GM23338 (cell line): ENCODE results near the gene CERT1. TPM values are rescaled to one million over a fixed set of nuclear protein-coding genes. Genes with fewer than 3 reads are reported as not detected.

Source experiments
- ATAC-seq: fragments of 200-7000 bp; cut with Tn5 transposase; 3 replicates; pipeline ENCODE4 v1.9.1; 2020
- DNase-seq: peaks from one replicate; pipeline ENCODE4 v3.0.0-alpha.2; 2015; ENCODE audit warnings: low spot score
- H2AFZ ChIP-seq: fragments of 200-600 bp; sonication (generic); 2 replicates; pipeline ENCODE4 v1.8.0; 2016; ENCODE audit warnings: antibody characterized with exemption, mild to moderate bottlenecking, moderate library complexity
- H3F3A ChIP-seq: fragments of 200-600 bp; sonication (generic); replicated peaks from 2 replicates; pipeline ENCODE4 v1.8.0; 2017; ENCODE audit warnings: antibody characterized with exemption, mixed run types, low read depth
- H3K27ac ChIP-seq: fragments of 200-600 bp; sonication (generic); 2 replicates; pipeline ENCODE4 v1.6.1; 2016; ENCODE audit warnings: low read depth
- H3K27me3 ChIP-seq: fragments of 200-600 bp; sonication (generic); 2 replicates; pipeline ENCODE4 v1.8.0; 2016; ENCODE audit warnings: mild to moderate bottlenecking, mixed run types, moderate library complexity; ENCODE audit not compliant: insufficient read depth
- H3K36me3 ChIP-seq: fragments of 200-600 bp; sonication (generic); 2 replicates; pipeline ENCODE4 v1.8.0; 2016; ENCODE audit warnings: mild to moderate bottlenecking; ENCODE audit not compliant: insufficient read depth
- H3K4me1 ChIP-seq: fragments of 200-600 bp; sonication (generic); 2 replicates; pipeline ENCODE4 v1.8.0; 2016; ENCODE audit warnings: mild to moderate bottlenecking, moderate library complexity; ENCODE audit not compliant: insufficient read depth
- H3K4me2 ChIP-seq: fragments of 200-600 bp; sonication (generic); 2 replicates; pipeline ENCODE4 v1.7.1; 2017; ENCODE audit warnings: mixed run types
- H3K4me3 ChIP-seq: fragments of 200-600 bp; sonication (generic); 2 replicates; pipeline ENCODE4 v1.6.1; 2016; ENCODE audit warnings: mixed run types
- H3K79me2 ChIP-seq: fragments of 200-600 bp; sonication (generic); replicated peaks from 2 replicates; pipeline ENCODE4 v1.8.0; 2017; ENCODE audit warnings: mild to moderate bottlenecking; ENCODE audit not compliant: insufficient read depth
- H3K9me2 ChIP-seq: fragments of 200-600 bp; sonication (generic); 2 replicates; pipeline ENCODE4 v1.8.0; 2017; ENCODE audit not compliant: insufficient read depth
- H4K20me1 ChIP-seq: fragments of 200-600 bp; sonication (generic); replicated peaks from 2 replicates; pipeline ENCODE4 v1.8.0; 2017; ENCODE audit warnings: mild to moderate bottlenecking; ENCODE audit not compliant: insufficient read depth
- H3K27ac Mint-ChIP-seq: 2 replicates; pipeline ENCODE4 v1.8.0; 2020; ENCODE audit warnings: inconsistent platforms, mild to moderate bottlenecking, moderate library complexity, mixed read lengths
- H3K27me3 Mint-ChIP-seq: 3 replicates; pipeline ENCODE4 v1.8.0; 2022; ENCODE audit warnings: low read depth, mild to moderate bottlenecking, moderate library complexity, mixed read lengths, inconsistent platforms; ENCODE audit not compliant: insufficient read depth, poor library complexity
- H3K36me3 Mint-ChIP-seq: 3 replicates; pipeline ENCODE4 v1.8.0; 2021; ENCODE audit warnings: low read depth, mild to moderate bottlenecking, inconsistent platforms, moderate library complexity, mixed read lengths
- H3K4me1 Mint-ChIP-seq: 3 replicates; pipeline ENCODE4 v1.8.0; 2020; ENCODE audit warnings: mild to moderate bottlenecking, inconsistent platforms, mixed read lengths
- H3K4me3 Mint-ChIP-seq: 3 replicates; pipeline ENCODE4 v1.8.0; 2021; ENCODE audit warnings: moderate library complexity, mild to moderate bottlenecking, inconsistent platforms, mixed read lengths
- H3K9me3 Mint-ChIP-seq: 3 replicates; pipeline ENCODE4 v1.8.0; 2020; ENCODE audit warnings: moderate library complexity, mild to moderate bottlenecking, inconsistent platforms, mixed read lengths
- CREB1 ChIP-seq: fragments of 250-450 bp; sonication (Bioruptor Pico); IDR thresholded peaks from 2 replicates; pipeline ENCODE4 v1.5.0; 2020; ENCODE audit warnings: low read depth, mild to moderate bottlenecking, moderate library complexity
- ETS1 ChIP-seq: IDR thresholded peaks from 2 replicates; pipeline ENCODE4 v1.6.1; 2016; ENCODE audit warnings: antibody characterized with exemption
- EZH2 ChIP-seq: fragments of 200-600 bp; sonication (generic); IDR thresholded peaks from one replicate; pipeline ENCODE4 v1.8.0; 2017; ENCODE audit warnings: antibody characterized with exemption, mild to moderate bottlenecking, low read depth; ENCODE audit not compliant: unreplicated experiment
- EZH2phosphoT487 ChIP-seq: fragments of 200-600 bp; sonication (generic); IDR thresholded peaks from one replicate; pipeline ENCODE4 v1.8.1; 2018; ENCODE audit warnings: antibody characterized with exemption; ENCODE audit not compliant: unreplicated experiment
- JUNB ChIP-seq: IDR thresholded peaks from one replicate; pipeline ENCODE4 v1.6.1; 2016; ENCODE audit warnings: antibody characterized with exemption; ENCODE audit not compliant: unreplicated experiment
- NANOG ChIP-seq: IDR thresholded peaks from 2 replicates; pipeline ENCODE4 v1.6.1; 2016; ENCODE audit warnings: antibody characterized with exemption, borderline replicate concordance
- POLR2AphosphoS5 ChIP-seq: IDR thresholded peaks from 2 replicates; pipeline ENCODE4 v1.6.1; 2016; ENCODE audit warnings: antibody characterized with exemption, low read depth
- STAT1 ChIP-seq: IDR thresholded peaks from one replicate; pipeline ENCODE4 v1.6.1; 2016; ENCODE audit warnings: antibody characterized with exemption; ENCODE audit not compliant: unreplicated experiment
- ZNF114 ChIP-seq: fragments of 250-450 bp; sonication (Bioruptor Pico); IDR thresholded peaks from 2 replicates; pipeline ENCODE4 v1.5.0; 2020; ENCODE audit warnings: mild to moderate bottlenecking, moderate library complexity
- ZNF331 ChIP-seq: fragments of 250-450 bp; sonication (Bioruptor Pico); IDR thresholded peaks from 2 replicates; pipeline ENCODE4 v1.5.0; 2020; ENCODE audit warnings: low read depth, mild to moderate bottlenecking, moderate library complexity
- ZNF462 ChIP-seq: fragments of 250-450 bp; sonication (Bioruptor Pico); IDR thresholded peaks from 2 replicates; pipeline ENCODE4 v1.5.0; 2020; ENCODE audit warnings: mild to moderate bottlenecking, moderate library complexity
- polyA plus RNA-seq: library from polyadenylated mRNA; unstranded; fragments of >200 nt; fragmentation: Nextera tagmentation; extraction: Ambion mirVana; gene quantifications from 2 replicates; pipeline ENCODE4 v1.2.1, GENCODE V29; 2016
- total RNA-seq: library from RNA; depleted of rRNA; stranded (reverse); fragments of >200 nt; shearing (Covaris generic); gene quantifications from 2 replicates; pipeline ENCODE4 v1.2.3, GENCODE V29; 2014
- TF ChIP-seq, protein P1 (sequence below), 2 experiments: fragments of 200-600 bp in 1 of 2; sonication (generic) in 1 of 2; conservative IDR thresholded peaks; 2 replicates each; pipeline versions ENCODE4 v1.5.1 to v1.6.1; 2016 to 2017; ENCODE audit warnings: antibody characterized with exemption in 2 of 2, low read depth in 2 of 2, mild to moderate bottlenecking in 2 of 2, moderate library complexity in 1 of 2

Gene CERT1
- total and polyA plus RNA-seq, 2 experiments from 2014 or later = 36.5 to 40.7 TPM

GRCh38 chr5:75441560-75441959 is 69.9 kb downstream of the CERT1 start (continued):
- no peak for TF ChIP-seq ZNF462
- TF ChIP-seq JUNB = no peak
- TF ChIP-seq STAT1 = no peak

- Histone ChIP-seq H3K4me1 (no peaks in the 10 kb centered on the region), H3K4me2 (no peak overlapping the region), H4K20me1 (peaks cover 6% of the 10 kb centered on the region; the same call in 1 of the 2 replicates), H3K79me2 (0 out of 2 replicates have a peak, but pooled peaks cover 4% of the 10 kb centered on the region), H3K9me2 (no peaks in the 10 kb centered on the region), H3K4me3 (no peak overlapping the region), H2AFZ (no peak overlapping the region), H3K27me3 (no peaks in the 10 kb centered on the region), H3F3A (no peaks in the 10 kb centered on the region), H3K36me3 (no peaks in the 10 kb centered on the region), H3K27ac (no peak overlapping the region)
- Mint-ChIP-seq H3K9me3 (peaks cover 12% of the 10 kb centered on the region), H3K27ac (no peak overlapping the region), H3K4me1 (no peaks in the 10 kb centered on the region), H3K4me3 (no peak overlapping the region), H3K27me3 (no peaks in the 10 kb centered on the region), H3K36me3 (peaks cover 12% of the 10 kb centered on the region)
- TF ChIP-seq ZNF114 (CRISPR knock-in tag) = no peak
- ATAC-seq = no peak
- DNase-seq = no peak
Observed at GRCh38 chr5:75439276-75439675, 72.2 kb downstream of the CERT1 start.

DNA sequence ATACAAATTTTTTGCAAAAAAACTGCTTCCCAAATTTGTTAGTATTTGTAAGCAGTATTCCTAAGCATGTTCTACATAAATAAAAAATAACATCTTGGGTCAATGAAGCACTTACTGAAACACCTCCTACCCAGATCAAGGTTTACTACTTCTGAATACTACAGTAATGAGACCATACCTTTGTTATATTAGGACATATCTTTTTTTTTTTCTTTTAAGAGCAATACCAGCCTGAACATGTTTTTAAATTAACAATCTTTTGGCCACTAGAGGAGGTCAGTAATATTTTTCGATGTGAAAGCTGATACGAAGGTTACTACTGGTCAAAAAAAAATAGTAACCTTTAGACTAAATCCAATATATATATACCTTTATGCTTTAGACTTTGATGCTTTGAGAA is 72.7 kb downstream of the CERT1 start:
- Mint-ChIP-seq H3K4me3 (no peak overlapping the region), H3K27ac (no peak overlapping the region), H3K9me3 (peaks cover 12% of the 10 kb centered on the region), H3K4me1 (no peaks in the 10 kb centered on the region), H3K27me3 (no peaks in the 10 kb centered on the region), H3K36me3 (peaks cover 12% of the 10 kb centered on the region)
- peaks cover 6% of the 10 kb centered on the region; the same call in 1 of the 2 replicates for H4K20me1 ChIP-seq
- H3F3A ChIP-seq = no peaks in the 10 kb centered on the region
- no peaks in the 10 kb centered on the region for H3K9me2 ChIP-seq
- no peak overlapping the region for H3K27ac ChIP-seq
- H3K4me2 ChIP-seq = no peak overlapping the region
- no peaks in the 10 kb centered on the region for H3K27me3 ChIP-seq
- H3K79me2 ChIP-seq = 0 out of 2 replicates have a peak, but pooled peaks cover 4% of the 10 kb centered on the region
- no peak for ATAC-seq
- H2AFZ ChIP-seq = no peak overlapping the region
- H3K36me3 ChIP-seq = no peaks in the 10 kb centered on the region
- H3K4me1 ChIP-seq = no peaks in the 10 kb centered on the region
- no peak overlapping the region for H3K4me3 ChIP-seq
- no peak for DNase-seq
- TF ChIP-seq POLR2AphosphoS5 (no peak), ZNF331 (CRISPR knock-in tag) (no peak), CREB1 (CRISPR knock-in tag) (no peak), STAT1 (no peak), ZNF114 (CRISPR knock-in tag) (no peak), ETS1 (no peak), NANOG (no peak), EZH2phosphoT487 (no peak), EZH2 (no peak), JUNB (no peak)
- TF ChIP-seq, protein P1, sequence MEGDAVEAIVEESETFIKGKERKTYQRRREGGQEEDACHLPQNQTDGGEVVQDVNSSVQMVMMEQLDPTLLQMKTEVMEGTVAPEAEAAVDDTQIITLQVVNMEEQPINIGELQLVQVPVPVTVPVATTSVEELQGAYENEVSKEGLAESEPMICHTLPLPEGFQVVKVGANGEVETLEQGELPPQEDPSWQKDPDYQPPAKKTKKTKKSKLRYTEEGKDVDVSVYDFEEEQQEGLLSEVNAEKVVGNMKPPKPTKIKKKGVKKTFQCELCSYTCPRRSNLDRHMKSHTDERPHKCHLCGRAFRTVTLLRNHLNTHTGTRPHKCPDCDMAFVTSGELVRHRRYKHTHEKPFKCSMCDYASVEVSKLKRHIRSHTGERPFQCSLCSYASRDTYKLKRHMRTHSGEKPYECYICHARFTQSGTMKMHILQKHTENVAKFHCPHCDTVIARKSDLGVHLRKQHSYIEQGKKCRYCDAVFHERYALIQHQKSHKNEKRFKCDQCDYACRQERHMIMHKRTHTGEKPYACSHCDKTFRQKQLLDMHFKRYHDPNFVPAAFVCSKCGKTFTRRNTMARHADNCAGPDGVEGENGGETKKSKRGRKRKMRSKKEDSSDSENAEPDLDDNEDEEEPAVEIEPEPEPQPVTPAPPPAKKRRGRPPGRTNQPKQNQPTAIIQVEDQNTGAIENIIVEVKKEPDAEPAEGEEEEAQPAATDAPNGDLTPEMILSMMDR (conservative IDR thresholded peaks at IDR 0.05; ENCODE audit: low read depth in 2 of 2) = no peak
